Testis (tissue), 3 donors: ENCODE results near the gene VWA5A. TPM values are rescaled to one million over a fixed set of nuclear protein-coding genes. Genes with fewer than 3 reads are reported as not detected.
A peak's percentile ranks its signal among the peaks of the same experiment; 100 is the strongest.

Experiments
- DNase-seq: peaks from one replicate; pipeline ENCODE4 v3.0.0-alpha.2; 2019
- H3K27ac ChIP-seq, 2 donors: fragments of 200-600 bp; sonication (generic); one replicate each; pipeline ENCODE4 v1.5.1; 2019
- H3K27me3 ChIP-seq: fragments of 200-600 bp; sonication (generic); one replicate; pipeline ENCODE4 v1.5.1; 2019
- H3K36me3 ChIP-seq: fragments of 200-600 bp; sonication (generic); one replicate; pipeline ENCODE4 v1.5.1; 2017; ENCODE audit warnings: low read depth; ENCODE audit errors: missing control alignments
- H3K4me1 ChIP-seq: fragments of 200-600 bp; sonication (generic); one replicate; pipeline ENCODE4 v1.5.1; 2019
- H3K4me3 ChIP-seq, 2 donors: fragments of 200-600 bp; sonication (generic); one replicate each; pipeline ENCODE4 v1.5.1; 2017 to 2019
- H3K9me3 ChIP-seq: fragments of 200-600 bp; sonication (generic); one replicate; pipeline ENCODE4 v1.5.1; 2017
- CTCF ChIP-seq, 3 experiments: fragments of 450-650 bp in 2 of 3; fragments of 200-600 bp in 1 of 3; sonication (generic) in 1 of 3; IDR thresholded peaks; one replicate each; pipeline ENCODE4 v1.5.1; 2016 to 2019; ENCODE audit warnings: antibody characterized with exemption in 3 of 3, mild to moderate bottlenecking in 2 of 3, moderate library complexity in 1 of 3
- POLR2A ChIP-seq: fragments of 450-650 bp; IDR thresholded peaks from one replicate; pipeline ENCODE4 v1.6.1; 2017; ENCODE audit warnings: antibody characterized with exemption, mild to moderate bottlenecking, moderate library complexity
- WGBS, 2 donors: methylation state at CpG; one replicate each; pipeline ENCODE4 v1.1.5; 2018; 5-methylcytosine and 5-hydroxymethylcytosine counted together
- intact Hi-C: fragments of 100-400 bp; cut with DNase I; formaldehyde crosslinking; loops from one replicate; pipeline ENCODE4 v1.15.1; 2023; ENCODE audit warnings: low total_unique reads
- polyA plus RNA-seq: library from polyadenylated mRNA; stranded (reverse); fragments of 350-450 nt; fragmentation: Illumina TruSeq; extraction: RNeasy Lipid Tissue Mini Kit (QIAGEN cat#74804); gene quantifications from one replicate; pipeline ENCODE4 v1.2.3, GENCODE V29; 2014; ENCODE audit warnings: low read depth, low replicate concordance; ENCODE audit not compliant: insufficient read depth
- total RNA-seq, 2 donors: library from RNA; depleted of rRNA; stranded (reverse); fragments of >200 nt; gene quantifications; one replicate each; pipeline ENCODE4 v1.2.3, GENCODE V29; 2016

Gene VWA5A
- total and polyA plus RNA-seq, 3 donors from 2014 or later: 26.6 to 31.3 (median 28.3) TPM

- Histone ChIP-seq H3K9me3 (no peaks in the 10 kb centered on the region), H3K36me3 (no peaks in the 10 kb centered on the region), H3K4me3 (no peak overlapping the region), H3K27ac (no peak overlapping the region), H3K27me3 (no peaks in the 10 kb centered on the region), H3K4me1 (peaks cover 7% of the 10 kb centered on the region)
- DNase-seq: peak; percentile 74
- TF ChIP-seq POLR2A (no peak), CTCF (IDR thresholded peaks at IDR 0.05) (peak; percentile 55 to 85 (median 73))
- WGBS, 2 donors: 8 to 16% methylated on average over 8 of the region's 8 CpGs
- intact Hi-C loops: no loop called here
Measured at GRCh38 chr11:124070915-124071622, 44.2 kb upstream of the VWA5A start.

GRCh38 chr11:124071623-124071948, 43.7 kb upstream of the VWA5A start:
- Histone ChIP-seq H3K36me3 (no peaks in the 10 kb centered on the region), H3K27ac (no peak overlapping the region), H3K9me3 (no peaks in the 10 kb centered on the region), H3K4me3 (no peak overlapping the region), H3K27me3 (no peaks in the 10 kb centered on the region), H3K4me1 (peaks cover 9% of the 10 kb centered on the region)
- no peak for DNase-seq
- intact Hi-C loops: no loop called here
- WGBS, 2 donors: 44 to 77% methylated on average over 4 of the region's 4 CpGs
- TF ChIP-seq POLR2A (no peak), CTCF (IDR thresholded peaks at IDR 0.05) (no peak)

- DNase-seq: no peak
- Histone ChIP-seq H3K9me3 (no peaks in the 10 kb centered on the region), H3K4me1 (peaks cover 9% of the 10 kb centered on the region), H3K27me3 (no peaks in the 10 kb centered on the region), H3K27ac (no peak overlapping the region), H3K4me3 (no peak overlapping the region), H3K36me3 (no peaks in the 10 kb centered on the region)
- no peak for TF ChIP-seq CTCF (IDR thresholded peaks at IDR 0.05)
- no peak for TF ChIP-seq POLR2A
- intact Hi-C loops: no loop called here
- WGBS, 2 donors: 63 to 74% methylated on average over 8 of the region's 8 CpGs
Measured at GRCh38 chr11:124072147-124072546, 43.1 kb upstream of the VWA5A start.

GRCh38 chr11:124074554-124074953, 40.7 kb upstream of the VWA5A start:
- Histone ChIP-seq H3K9me3 (no peaks in the 10 kb centered on the region), H3K4me3 (no peak overlapping the region), H3K27ac (no peak overlapping the region), H3K27me3 (no peaks in the 10 kb centered on the region), H3K4me1 (peaks cover 9% of the 10 kb centered on the region), H3K36me3 (no peaks in the 10 kb centered on the region)
- no peak for TF ChIP-seq POLR2A
- no peak for TF ChIP-seq CTCF (IDR thresholded peaks at IDR 0.05)
- 77 to 87% methylated on average over 4 to 5 of the region's 5 CpGs for WGBS, 2 donors
- no peak for DNase-seq
- intact Hi-C loops: no loop called here

GRCh38 chr11:124075492-124075840, 39.8 kb upstream of the VWA5A start:
- no peak for DNase-seq
- intact Hi-C loops: no loop called here
- TF ChIP-seq POLR2A (no peak), CTCF (IDR thresholded peaks at IDR 0.05) (no peak)
- Histone ChIP-seq H3K36me3 (no peaks in the 10 kb centered on the region), H3K4me3 (peak overlapping the region; percentile 47 to 69), H3K27ac (peak overlapping the region; percentile 59 to 64), H3K27me3 (no peaks in the 10 kb centered on the region), H3K9me3 (no peaks in the 10 kb centered on the region), H3K4me1 (peaks cover 9% of the 10 kb centered on the region)
- 48% methylated on average over 6 of the region's 6 CpGs; no CpG with 5 or more reads in 1 of the 2 donors for WGBS, 2 donors
